ENCODE measurements around the gene HSPA4L. TPM values are rescaled to one million over a fixed set of nuclear protein-coding genes. Genes with fewer than 3 reads are reported as not detected.

Gene HSPA4L
- total RNA-seq, 1 experiment from 2014 or later = 18.6 TPM

- no peak overlapping the region for H3K4me2 ChIP-seq (ENCODE audit: low read length)
- RAD21 ChIA-PET (ENCODE audit: low non-redundant PET in 1 of 2, low total read pairs in 2 of 2, uncharacterized antibody in 2 of 2, unreplicated experiment in 2 of 2) = no interaction called here
- H3K27ac ChIP-seq (ENCODE audit: low read depth, low read length) = no peak overlapping the region
- H3K9ac ChIP-seq (ENCODE audit: low read length) = no peak overlapping the region
- no peak for ATAC-seq
- H3K4me3 ChIP-seq (replicated peaks in 1 of 2; ENCODE audit: low read depth in 1 of 2, low read length in 2 of 2) = no peak overlapping the region
- no peaks in the 10 kb centered on the region for H3K9me2 ChIP-seq (ENCODE audit: insufficient read depth)
- H3K36me3 ChIP-seq (ENCODE audit: control insufficient read depth in 1 of 2, insufficient read depth in 2 of 2, low read length in 2 of 2) = no peaks in the 10 kb centered on the region
- TF ChIP-seq EZH2 (IDR thresholded peaks at IDR 0.05) = no peak
- TF ChIP-seq FOSL1 (IDR thresholded peaks at IDR 0.05; ENCODE audit: low read depth) = no peak
- no peak for TF ChIP-seq EZH2phosphoT487 (IDR thresholded peaks at IDR 0.05; ENCODE audit: borderline replicate concordance)
- no peak for TF ChIP-seq JUND (IDR thresholded peaks at IDR 0.05)
- no peak for TF ChIP-seq MAX (IDR thresholded peaks at IDR 0.05)
- H3K4me1 ChIP-seq (ENCODE audit: control insufficient read depth in 1 of 2, insufficient read depth in 2 of 2, low read length in 2 of 2) = no peaks in the 10 kb centered on the region
- no TSS peak for BruUV-seq (replicated peaks)
- no peaks in the 10 kb centered on the region for H4K20me1 ChIP-seq (ENCODE audit: insufficient read depth)
- POLR2A ChIA-PET = no interaction called here
- H3K79me2 ChIP-seq (ENCODE audit: insufficient read depth, low read length) = no peaks in the 10 kb centered on the region
- no peaks in the 10 kb centered on the region for H3K9me3 ChIP-seq (ENCODE audit: control insufficient read depth in 1 of 2, insufficient read depth in 1 of 2, low read depth in 1 of 2, low read length in 2 of 2)
- no peak for DNase-seq (ENCODE audit: low read depth, low spot score)
- intact Hi-C loops (cut with micrococcal nuclease) = no loop called here
- CTCF ChIA-PET = no interaction called here
- no peaks in the 10 kb centered on the region for H3K27me3 ChIP-seq (ENCODE audit: insufficient read depth, low read length)
- H2AFZ ChIP-seq (ENCODE audit: low read depth, low read length, poor library complexity, severe bottlenecking) = no peak overlapping the region
Measured at GRCh38 chr4:127737295-127737694, 44.8 kb upstream of the HSPA4L start.

GRCh38 chr4:127741247-127741646, 40.9 kb upstream of the HSPA4L start:
- ChIA-PET CTCF (no interaction called here), RAD21 (ENCODE audit: low non-redundant PET in 1 of 2, low total read pairs in 2 of 2, uncharacterized antibody in 2 of 2, unreplicated experiment in 2 of 2) (no interaction called here), POLR2A (no interaction called here)
- Histone ChIP-seq H3K9ac (ENCODE audit: low read length) (no peak overlapping the region), H3K79me2 (ENCODE audit: insufficient read depth, low read length) (no peaks in the 10 kb centered on the region), H3K27ac (ENCODE audit: low read depth, low read length) (no peak overlapping the region), H2AFZ (ENCODE audit: low read depth, low read length, poor library complexity, severe bottlenecking) (no peak overlapping the region), H3K4me2 (ENCODE audit: low read length) (no peak overlapping the region), H3K9me3 (ENCODE audit: control insufficient read depth in 1 of 2, insufficient read depth in 1 of 2, low read depth in 1 of 2, low read length in 2 of 2) (no peaks in the 10 kb centered on the region), H3K4me1 (ENCODE audit: control insufficient read depth in 1 of 2, insufficient read depth in 2 of 2, low read length in 2 of 2) (no peaks in the 10 kb centered on the region), H3K36me3 (ENCODE audit: control insufficient read depth in 1 of 2, insufficient read depth in 2 of 2, low read length in 2 of 2) (no peaks in the 10 kb centered on the region), H3K9me2 (ENCODE audit: insufficient read depth) (no peaks in the 10 kb centered on the region), H3K27me3 (ENCODE audit: insufficient read depth, low read length) (no peaks in the 10 kb centered on the region), H3K4me3 (replicated peaks in 1 of 2; ENCODE audit: low read depth in 1 of 2, low read length in 2 of 2) (no peak overlapping the region), H4K20me1 (ENCODE audit: insufficient read depth) (no peaks in the 10 kb centered on the region)
- no peak for DNase-seq (ENCODE audit: low read depth, low spot score)
- intact Hi-C loops (cut with micrococcal nuclease) = no loop called here
- ATAC-seq = no peak
- BruUV-seq (replicated peaks) = no TSS peak
- no peak for TF ChIP-seq ELF1 (IDR thresholded peaks at IDR 0.05; ENCODE audit: borderline replicate concordance, low read depth)
- no peak for TF ChIP-seq SP1 (IDR thresholded peaks at IDR 0.05; ENCODE audit: low read depth)
- no peak for TF ChIP-seq SIN3A (IDR thresholded peaks at IDR 0.05; ENCODE audit: low read depth)
- no peak for TF ChIP-seq RAD21 (IDR thresholded peaks at IDR 0.05; ENCODE audit: low read depth)
- TF ChIP-seq CEBPB (IDR thresholded peaks at IDR 0.05; ENCODE audit: low read depth) = no peak
- no peak for TF ChIP-seq FOSL1 (IDR thresholded peaks at IDR 0.05; ENCODE audit: low read depth)

Measured in HCT116 (cell line).